NCI-H82 (cell line): ENCODE measurements around the gene GANAB.
A peak's percentile ranks its signal among the peaks of the same experiment; 100 is the strongest.
"Not testable (repeated sequence)": the region's sequence is repeated elsewhere in the genome, so short reads cannot be mapped to it uniquely, and the experiment has no call there.

Source experiments
- DNase-seq: peaks from one replicate; lab custom pipeline; 2025; lab: John Stamatoyannopoulos, UW

The GANAB gene

DNA sequence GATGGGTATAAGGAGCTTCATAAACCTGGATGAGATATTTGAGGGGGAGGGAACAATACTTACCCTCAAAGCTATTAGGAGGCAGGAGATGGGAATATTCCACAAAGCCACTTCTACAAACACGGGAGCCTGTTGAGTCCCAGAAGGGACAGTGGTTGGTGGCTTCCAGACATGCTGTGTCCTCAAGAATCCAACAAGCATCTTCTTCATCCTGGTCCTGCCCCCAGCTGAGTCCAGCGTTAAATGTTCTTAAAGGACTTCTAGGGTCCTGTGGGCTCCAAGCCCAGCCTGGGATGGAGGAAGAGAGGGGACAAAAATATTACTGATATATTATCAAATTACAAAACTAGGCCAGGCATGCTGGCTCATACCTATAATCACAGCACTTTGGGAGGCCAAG lies 21.0 kb upstream of the GANAB start:
- peak; percentile 25 for DNase-seq

DNA sequence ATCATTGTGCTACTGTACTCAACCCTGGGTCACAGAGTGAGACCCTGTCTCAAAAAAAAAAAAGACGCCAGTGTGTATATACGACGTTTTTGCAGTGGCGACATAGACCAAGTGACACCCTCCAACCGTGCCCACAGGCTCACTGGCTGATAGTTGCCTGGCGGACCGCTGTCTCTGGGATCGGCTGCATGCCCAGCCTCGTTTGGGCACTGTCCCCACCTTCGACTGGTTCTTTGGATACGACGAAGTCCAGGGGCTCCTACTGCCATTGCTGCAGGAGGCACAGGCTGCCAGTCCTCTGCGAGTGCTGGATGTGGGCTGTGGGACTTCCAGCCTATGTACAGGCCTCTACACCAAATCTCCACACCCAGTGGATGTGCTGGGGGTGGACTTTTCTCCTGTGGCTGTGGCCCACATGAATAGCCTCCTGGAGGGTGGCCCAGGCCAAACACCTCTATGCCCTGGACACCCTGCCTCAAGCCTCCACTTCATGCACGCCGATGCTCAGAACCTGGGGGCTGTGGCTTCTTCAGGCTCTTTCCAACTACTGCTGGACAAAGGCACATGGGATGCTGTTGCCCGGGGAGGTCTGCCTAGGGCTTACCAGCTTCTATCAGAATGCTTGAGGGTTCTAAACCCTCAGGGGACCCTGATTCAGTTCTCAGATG lies 20.0 kb upstream of the GANAB start:
- DNase-seq, result peak; percentile 37

DNA sequence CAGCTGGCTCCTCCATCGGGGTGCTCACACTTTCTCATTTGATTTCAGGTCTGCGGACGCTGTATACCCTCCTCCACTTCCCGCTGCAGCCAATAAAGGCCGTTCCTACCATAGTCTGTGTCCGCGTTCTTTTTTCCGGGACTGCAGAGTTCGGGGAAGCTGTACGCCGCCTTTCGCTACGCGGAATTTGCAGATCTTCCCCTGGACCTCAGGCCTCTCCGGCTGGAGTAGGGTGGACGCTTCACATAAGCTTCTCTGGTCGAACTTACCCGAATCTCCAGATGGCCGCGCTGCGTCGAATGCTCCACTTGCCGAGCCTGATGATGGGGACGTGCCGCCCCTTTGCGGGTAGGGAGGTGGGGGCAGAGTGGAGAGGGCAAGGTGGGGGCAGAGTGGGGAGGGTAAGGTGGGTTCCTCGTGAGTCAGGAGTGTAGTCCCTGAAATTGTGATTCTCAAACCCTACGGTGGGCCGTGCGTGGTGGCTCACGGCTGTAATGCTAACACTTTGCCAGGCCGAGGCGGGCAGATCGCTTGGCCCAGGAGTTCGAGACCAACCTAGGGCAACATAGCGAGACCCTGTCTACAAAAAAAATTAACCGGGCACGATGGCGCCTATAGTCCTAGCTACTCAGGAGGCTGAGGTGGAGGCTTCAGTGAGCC lies 19.3 kb upstream of the GANAB start:
- peak; percentile 46 for DNase-seq

DNA sequence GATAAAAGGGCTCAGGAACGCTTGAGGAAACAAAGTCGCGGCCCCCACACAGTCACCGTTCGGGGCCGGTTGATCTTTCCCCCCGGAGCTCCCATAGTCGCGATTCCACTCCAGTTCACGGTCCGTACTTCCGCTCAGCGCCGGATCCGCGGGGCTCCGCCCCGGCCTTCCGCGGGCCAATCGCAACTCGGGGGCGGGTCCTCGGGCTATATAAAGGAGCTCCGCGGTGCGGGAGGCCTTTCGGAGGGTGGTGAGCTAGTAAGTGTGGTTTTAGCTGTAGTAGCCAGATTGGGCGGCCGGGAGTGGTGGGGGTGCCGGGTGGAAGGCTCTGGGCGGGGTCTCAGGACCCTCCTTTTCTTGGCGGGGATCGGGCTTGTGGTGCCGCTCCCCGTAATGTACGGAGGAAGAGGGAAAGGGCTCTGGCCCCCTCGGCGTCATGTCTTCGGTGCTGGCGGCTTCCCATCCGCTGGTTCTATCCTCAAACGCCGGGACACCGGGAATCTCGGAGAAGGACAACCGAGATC lies 18.7 kb upstream of the GANAB start, which contains the start of the genes C11orf98 and CSKMT:
Gene C11orf98, minus strand, starts transcription at position 136 of the 524 bp plus-strand sequence. Its CDS starts 41 bp downstream, at position 95.
Gene CSKMT, plus strand, starts transcription at position 238 of the 524 bp plus-strand sequence. CDS start 568 bp downstream, outside the sequence.
- peak; percentile 94 for DNase-seq

DNA sequence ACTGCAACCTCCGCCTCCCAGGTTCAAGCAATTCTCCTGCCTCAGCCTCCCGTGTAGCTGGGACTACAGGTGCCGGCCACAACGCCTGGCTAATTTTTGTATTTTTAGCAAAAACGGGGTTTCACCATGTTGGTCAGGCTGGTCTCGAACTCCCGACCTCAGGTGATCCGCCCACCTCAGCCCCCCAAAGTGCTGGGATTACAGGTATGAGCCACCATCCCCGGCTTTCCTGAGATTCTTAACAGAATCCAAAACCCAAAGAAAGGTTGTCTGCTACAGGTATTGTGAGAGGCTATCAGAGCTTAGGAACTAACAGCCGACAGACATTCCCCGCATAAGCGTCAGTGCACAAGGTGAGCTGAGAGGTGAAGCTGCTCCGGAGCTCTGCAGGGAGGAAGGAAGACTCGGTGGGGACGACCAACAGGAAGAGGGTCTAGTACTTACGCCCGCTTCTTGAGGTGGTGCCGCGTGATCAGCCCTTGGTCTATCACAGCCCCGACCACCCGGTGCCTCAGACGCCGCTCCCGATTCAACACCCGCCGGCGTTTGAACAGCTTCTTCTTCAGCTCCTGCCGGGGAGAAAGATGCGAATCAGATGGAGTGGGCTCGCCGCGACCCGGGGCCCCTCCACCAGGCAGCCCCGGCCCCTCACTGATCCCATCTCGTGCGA lies 18.1 kb upstream of the GANAB start:
- DNase-seq, result peak; percentile 82

GRCh38 chr11:62656796-62657429 lies 10.5 kb upstream of the GANAB start:
- DNase-seq, result no peak

GRCh38 chr11:62654297-62654696 lies 7.9 kb upstream of the GANAB start:
- no peak for DNase-seq

GRCh38 chr11:62652161-62653006 lies 6.0 kb upstream of the GANAB start:
- no peak for DNase-seq

GRCh38 chr11:62650283-62650682 lies 3.9 kb upstream of the GANAB start:
- DNase-seq, result not testable (repeated sequence)

DNA sequence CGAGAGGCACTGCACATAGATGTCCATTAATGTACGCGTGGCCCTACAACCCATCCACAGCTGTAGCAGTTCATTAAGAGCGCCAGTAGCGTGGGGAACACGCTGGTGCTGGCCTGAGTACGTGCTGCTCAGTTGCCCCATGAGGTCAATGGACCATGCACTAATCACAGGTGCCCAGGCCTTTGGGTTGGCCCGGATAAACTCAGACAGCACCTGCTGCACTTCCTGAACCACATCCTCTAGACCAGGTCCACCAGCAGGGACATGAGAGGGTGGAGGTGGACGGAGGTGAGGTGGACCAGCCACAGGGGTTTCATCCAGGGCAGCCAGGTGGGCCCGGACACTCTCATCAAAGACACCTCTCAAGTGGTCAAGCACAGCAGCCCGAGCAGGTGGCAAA lies 3.1 kb upstream of the GANAB start:
- DNase-seq, result no peak

- no peak for DNase-seq
These were observed 2.6 kb upstream of the GANAB start for GRCh38 chr11:62648967-62649364.

- no peak for DNase-seq
These were observed 2.0 kb upstream of the GANAB start for GRCh38 chr11:62648185-62648966.

DNA sequence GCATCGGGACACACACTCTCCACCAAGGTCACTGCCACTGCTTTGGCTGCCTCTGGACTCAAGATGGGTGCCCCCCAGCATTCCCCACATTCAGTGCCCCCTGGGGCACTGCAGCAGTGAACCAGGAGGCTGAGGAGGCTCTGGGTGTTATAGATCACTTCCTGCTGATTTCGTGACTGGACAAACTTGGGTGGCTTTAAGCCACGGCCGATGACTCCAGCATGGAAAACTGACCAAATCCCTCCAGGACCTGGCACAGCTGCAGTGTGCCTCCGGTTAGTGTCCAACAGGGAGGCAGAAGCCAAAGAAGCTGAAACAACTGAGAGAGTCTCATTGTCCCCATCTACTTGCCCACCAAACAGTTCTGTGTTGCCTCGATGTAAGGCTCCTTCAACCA lies 1.2 kb upstream of the GANAB start:
- no peak for DNase-seq

DNA sequence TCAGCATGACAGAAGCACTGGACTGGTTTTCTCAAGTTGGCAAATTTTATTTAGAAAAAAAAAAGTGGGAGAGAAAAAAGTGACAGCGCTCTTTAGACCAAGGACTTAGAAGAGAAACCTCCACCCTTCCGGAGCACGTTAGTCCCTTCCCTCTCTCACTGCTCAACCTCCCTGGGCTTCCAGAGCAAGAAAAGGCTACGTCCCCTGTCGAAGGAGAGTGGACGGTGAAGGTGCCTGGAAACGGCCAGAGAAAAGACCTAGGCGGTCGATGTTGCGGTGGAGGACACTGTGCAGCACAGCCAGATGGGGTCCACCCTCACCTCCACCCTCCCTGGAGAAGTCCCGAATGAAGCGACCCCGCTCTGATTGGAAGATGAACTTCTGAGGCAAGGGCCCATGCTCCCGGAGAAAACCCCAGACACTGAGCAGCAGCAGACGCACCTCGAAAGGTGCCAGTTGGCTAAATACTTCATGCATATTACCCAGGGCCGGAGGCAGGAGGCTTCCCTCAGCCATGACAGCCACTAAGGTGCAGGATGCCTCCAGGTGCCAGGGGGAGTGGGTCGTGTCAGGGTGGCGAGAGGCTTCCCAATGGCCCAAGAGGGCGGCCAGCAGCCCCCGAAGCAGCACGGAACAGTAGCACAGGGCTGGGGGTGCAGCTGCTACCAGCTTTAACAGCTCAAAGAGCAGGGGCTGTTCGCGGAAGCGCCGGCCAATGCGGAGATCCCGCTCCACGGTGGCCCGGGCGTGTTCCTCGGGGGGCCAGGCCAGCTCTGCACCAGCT lies 604 bp upstream of the GANAB start:
- DNase-seq, result peak; percentile 45

- no peak for DNase-seq
These were observed 805 bp downstream of the GANAB start for GRCh38 chr11:62645671-62645945.

- no peak for DNase-seq
These were observed 2.2 kb downstream of the GANAB start for GRCh38 chr11:62644220-62644619.

GRCh38 chr11:62632492-62632891 lies 13.9 kb downstream of the GANAB start:
- no peak for DNase-seq

GRCh38 chr11:62627713-62628112 lies 18.7 kb downstream of the GANAB start:
- DNase-seq, result no peak

DNA sequence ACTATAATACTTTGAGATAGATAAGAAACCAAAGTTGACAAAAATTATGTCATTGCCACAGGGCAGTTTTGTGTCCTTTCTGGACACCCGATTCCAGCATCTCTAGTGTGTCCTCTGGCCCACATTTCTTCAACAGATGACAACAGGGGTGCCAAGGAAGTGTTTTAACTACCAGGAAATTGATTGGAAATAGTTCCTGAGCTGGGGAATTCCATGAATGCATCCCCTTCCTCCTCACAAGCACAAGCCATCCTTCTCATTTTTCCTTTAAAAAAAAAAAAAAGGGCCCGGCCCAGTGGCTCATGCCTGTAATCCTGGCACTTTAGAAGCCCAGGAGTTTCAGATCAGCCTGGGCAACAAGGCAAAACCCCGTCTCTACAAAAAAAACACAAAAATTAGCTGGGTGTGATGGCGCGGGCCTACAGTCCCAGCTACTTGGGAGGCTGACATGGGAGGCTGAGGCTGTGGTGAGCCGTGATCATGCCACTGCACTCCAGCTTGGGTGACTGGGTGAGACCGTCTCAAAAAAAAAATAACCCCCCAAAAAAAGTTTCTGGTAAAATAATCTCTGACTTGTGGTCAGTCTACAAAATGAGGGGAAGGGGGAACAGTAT lies 23.8 kb downstream of the GANAB start:
- DNase-seq, result no peak
